NK-92 treated with Interleukin-12 subunit alpha and Interleukin-12 subunit beta, amount 100 ng/mL, for 24 hours (cell line): ENCODE results near the gene CCNQ.

Experiments used
- DNase-seq: peaks from one replicate; lab custom pipeline; 2025; lab: John Stamatoyannopoulos, UW

The CCNQ gene

GRCh38 chrX:153539171-153539978 lies 59.6 kb downstream of the CCNQ start:
- DNase-seq: peak; percentile 18

- no peak for DNase-seq
These were observed 60.5 kb downstream of the CCNQ start for GRCh38 chrX:153538424-153538823.
